H9 (cell line): ENCODE results near the gene CCSER1. TPM values are rescaled to one million over a fixed set of nuclear protein-coding genes. Genes with fewer than 3 reads are reported as not detected.
A peak's percentile ranks its signal among the peaks of the same experiment; 100 is the strongest.

Source experiments
- DNase-seq: peaks from one replicate; pipeline ENCODE4 v3.0.0-alpha.2; 2017
- H2AFZ ChIP-seq: one replicate; pipeline ENCODE4 v1.6.1; 2013; ENCODE audit warnings: mild to moderate bottlenecking, low read length, control low read depth, moderate library complexity
- H2AK5ac ChIP-seq: 2 replicates; pipeline ENCODE4 v1.6.1; 2013; ENCODE audit warnings: low read length, control low read depth, mixed read lengths; ENCODE audit not compliant: insufficient read length
- H2BK120ac ChIP-seq: one replicate; pipeline ENCODE4 v1.6.1; 2013; ENCODE audit warnings: low read depth, mild to moderate bottlenecking, low read length, control low read depth, inconsistent platforms; ENCODE audit not compliant: poor library complexity, severe bottlenecking
- H2BK12ac ChIP-seq: 2 replicates; pipeline ENCODE4 v1.6.1; 2013; ENCODE audit warnings: low read length, control low read depth, mixed read lengths, low read depth; ENCODE audit not compliant: insufficient read length
- H2BK15ac ChIP-seq: 2 replicates; pipeline ENCODE4 v1.6.1; 2013; ENCODE audit warnings: low read depth, low read length, control low read depth
- H2BK20ac ChIP-seq: one replicate; pipeline ENCODE4 v1.6.1; 2013; ENCODE audit warnings: low read depth, mild to moderate bottlenecking, low read length, control low read depth, inconsistent platforms; ENCODE audit not compliant: poor library complexity, severe bottlenecking
- H2BK5ac ChIP-seq: 2 replicates; pipeline ENCODE4 v1.6.1; 2013; ENCODE audit warnings: low read length, control low read depth, mixed read lengths; ENCODE audit not compliant: insufficient read length
- H3K14ac ChIP-seq: 2 replicates; pipeline ENCODE4 v1.6.1; 2013; ENCODE audit warnings: low read length, control low read depth; ENCODE audit not compliant: insufficient read depth
- H3K18ac ChIP-seq: 2 replicates; pipeline ENCODE4 v1.6.1; 2013; ENCODE audit warnings: low read depth, mild to moderate bottlenecking, mixed read lengths, low read length, control low read depth; ENCODE audit not compliant: insufficient read length
- H3K23ac ChIP-seq: 2 replicates; pipeline ENCODE4 v1.6.1; 2013; ENCODE audit warnings: low read length, control low read depth, mixed read lengths, low read depth; ENCODE audit not compliant: insufficient read length
- H3K23me2 ChIP-seq: 2 replicates; pipeline ENCODE4 v1.6.1; 2013; ENCODE audit warnings: low read depth, mild to moderate bottlenecking, mixed read lengths, low read length, control low read depth; ENCODE audit not compliant: insufficient read length, poor library complexity, severe bottlenecking
- H3K27ac ChIP-seq: 2 replicates; pipeline ENCODE4 v1.5.1; 2013; ENCODE audit warnings: low read length, control low read depth, mixed read lengths, low read depth; ENCODE audit not compliant: insufficient read length
- H3K27me3 ChIP-seq: 2 replicates; pipeline ENCODE4 v1.6.1; 2013; ENCODE audit warnings: low read length, control low read depth, inconsistent platforms; ENCODE audit not compliant: insufficient read depth
- H3K4ac ChIP-seq: 2 replicates; pipeline ENCODE4 v1.6.1; 2013; ENCODE audit warnings: low read depth, mild to moderate bottlenecking, control low read depth, inconsistent platforms, low read length, moderate library complexity
- H3K4me1 ChIP-seq: 2 replicates; pipeline ENCODE4 v1.6.1; 2013; ENCODE audit warnings: low read length, control low read depth, inconsistent platforms; ENCODE audit not compliant: insufficient read depth
- H3K4me2 ChIP-seq: 2 replicates; pipeline ENCODE4 v1.6.1; 2013; ENCODE audit warnings: low read length, control low read depth, mixed read lengths; ENCODE audit not compliant: insufficient read length, insufficient read depth
- H3K56ac ChIP-seq: 2 replicates; pipeline ENCODE4 v1.6.1; 2013; ENCODE audit warnings: low read depth, mild to moderate bottlenecking, mixed read lengths, low read length, control low read depth; ENCODE audit not compliant: insufficient read length
- H3K79me1 ChIP-seq: 2 replicates; pipeline ENCODE4 v1.6.1; 2013; ENCODE audit warnings: low read depth, mild to moderate bottlenecking, moderate library complexity, low read length, control low read depth, inconsistent platforms; ENCODE audit not compliant: insufficient read depth, poor library complexity, severe bottlenecking
- H3K79me2 ChIP-seq: 2 replicates; pipeline ENCODE4 v1.6.1; 2013; ENCODE audit warnings: low read length, control low read depth, inconsistent platforms; ENCODE audit not compliant: insufficient read depth
- H3K9ac ChIP-seq: 2 replicates; pipeline ENCODE4 v1.6.1; 2013; ENCODE audit warnings: low read length, control low read depth, mixed read lengths; ENCODE audit not compliant: insufficient read length; ENCODE audit errors: extremely low read depth
- H3K9me3 ChIP-seq: one replicate; pipeline ENCODE4 v1.6.1; 2013; ENCODE audit warnings: low read depth, low read length, inconsistent platforms; ENCODE audit not compliant: control insufficient read depth
- H3T11ph ChIP-seq: one replicate; pipeline ENCODE4 v1.6.1; 2013; ENCODE audit warnings: mild to moderate bottlenecking, low read length, control low read depth, inconsistent platforms
- H4K20me1 ChIP-seq: one replicate; pipeline ENCODE4 v1.6.1; 2013; ENCODE audit not compliant: control insufficient read depth, insufficient read length, insufficient read depth
- H4K5ac ChIP-seq: 2 replicates; pipeline ENCODE4 v1.6.1; 2013; ENCODE audit warnings: low read depth, mild to moderate bottlenecking, mixed read lengths, low read length, control low read depth; ENCODE audit not compliant: insufficient read length
- H4K8ac ChIP-seq: replicated peaks from 2 replicates; pipeline ENCODE4 v1.6.1; 2013; ENCODE audit warnings: low read length, control low read depth, mixed read lengths, low read depth; ENCODE audit not compliant: insufficient read length
- H4K91ac ChIP-seq: 2 replicates; pipeline ENCODE4 v1.6.1; 2013; ENCODE audit warnings: low read depth, mild to moderate bottlenecking, moderate library complexity, mixed read lengths, low read length, control low read depth; ENCODE audit not compliant: insufficient read length
- H3K27ac Mint-ChIP-seq, 3 experiments: 2 replicates in 2 of 3; 3 replicates in 1 of 3; pipeline ENCODE4 v1.8.0; 2020 to 2021; ENCODE audit warnings: mixed read lengths in 3 of 3, mild to moderate bottlenecking in 1 of 3, moderate library complexity in 1 of 3
- H3K27me3 Mint-ChIP-seq: 2 replicates; pipeline ENCODE4 v1.8.0; 2021; ENCODE audit warnings: low read depth, mild to moderate bottlenecking, moderate library complexity, mixed read lengths
- H3K36me3 Mint-ChIP-seq, 3 experiments: 2 replicates in 2 of 3; 3 replicates in 1 of 3; pipeline ENCODE4 v1.8.0; 2020 to 2021; ENCODE audit warnings: low read depth in 3 of 3, mixed read lengths in 3 of 3; ENCODE audit not compliant: insufficient read depth in 1 of 3
- H3K4me1 Mint-ChIP-seq, 2 experiments: 2 replicates each; pipeline ENCODE4 v1.8.0; 2020; ENCODE audit warnings: mixed read lengths in 2 of 2
- H3K4me3 Mint-ChIP-seq, 2 experiments: 2 replicates in 1 of 2; 3 replicates in 1 of 2; pipeline ENCODE4 v1.8.0; 2020 to 2021; ENCODE audit warnings: mild to moderate bottlenecking in 2 of 2, mixed read lengths in 2 of 2, moderate library complexity in 1 of 2
- H3K9me3 Mint-ChIP-seq, 2 experiments: 2 replicates in 1 of 2; 3 replicates in 1 of 2; pipeline ENCODE4 v1.8.0; 2020; ENCODE audit warnings: mild to moderate bottlenecking in 2 of 2, mixed read lengths in 2 of 2, moderate library complexity in 1 of 2
- CTCF ChIP-seq: fragments of 200-600 bp; sonication (generic); conservative IDR thresholded peaks from 3 replicates; pipeline ENCODE4 v1.8.0; 2021; ENCODE audit warnings: antibody characterized with exemption, mild to moderate bottlenecking
- WGBS: extraction: QIAGEN DNeasy Blood & Tissue Kit; methylation state at CpG from one replicate; pipeline ENCODE4 v1.1.7; 2013; ENCODE audit warnings: missing lambda C conversion rate, low lambda C conversion rate, mixed read lengths; ENCODE audit not compliant: insufficient read length; ENCODE audit errors: extremely low coverage; 5-methylcytosine and 5-hydroxymethylcytosine counted together
- total RNA-seq: library from RNA; stranded (reverse); gene quantifications from 2 replicates; pipeline ENCODE4 v1.2.1, GENCODE V29; 2021

CCSER1 gene
- total RNA-seq, 1 experiment from 2014 or later = 0.37 TPM

- H2BK15ac ChIP-seq = no peak overlapping the region
- Mint-ChIP-seq H3K36me3 (peaks cover 1 to 11% (median 4%) of the 10 kb centered on the region in 3 experiments; a peak in 5 of 7 replicates), H3K4me3 (no peak overlapping the region), H3K27me3 (no peaks in the 10 kb centered on the region), H3K9me3 (peaks cover 7 to 8% of the 10 kb centered on the region in 2 experiments; a peak in 4 of 5 replicates), H3K27ac (peak overlapping the region in 2 of 3 experiments; percentile 0 to 90; a peak in 4 of 7 replicates), H3K4me1 (peaks cover 30 to 34% of the 10 kb centered on the region in 2 experiments)
- H3K4me1 ChIP-seq = no peaks in the 10 kb centered on the region; the same call in none of the 2 replicates
- H2BK5ac ChIP-seq = no peak overlapping the region
- no peak overlapping the region for H3K56ac ChIP-seq
- no peak overlapping the region for H3K23ac ChIP-seq
- no peak overlapping the region for H3K14ac ChIP-seq
- no peak overlapping the region for H3K4me2 ChIP-seq
- H3K27me3 ChIP-seq = no peaks in the 10 kb centered on the region
- no peak overlapping the region for H2BK20ac ChIP-seq
- no peak overlapping the region for H2BK120ac ChIP-seq
- TF ChIP-seq CTCF = no peak
- no peak overlapping the region for H3K9ac ChIP-seq
- no peak overlapping the region for H3K27ac ChIP-seq
- H4K91ac ChIP-seq = no peak overlapping the region
- H2BK12ac ChIP-seq = no peak overlapping the region
- H2AFZ ChIP-seq = no peak overlapping the region
- no peak overlapping the region for H3T11ph ChIP-seq
- H3K79me1 ChIP-seq = no peaks in the 10 kb centered on the region
- no peak overlapping the region for H3K4ac ChIP-seq
- no peak overlapping the region for H4K8ac ChIP-seq
- H3K79me2 ChIP-seq = no peaks in the 10 kb centered on the region
- no peaks in the 10 kb centered on the region for H3K23me2 ChIP-seq
- no peak for DNase-seq
- no peaks in the 10 kb centered on the region for H4K20me1 ChIP-seq
- no peak overlapping the region for H3K18ac ChIP-seq
- H3K9me3 ChIP-seq = no peaks in the 10 kb centered on the region
- H2AK5ac ChIP-seq = no peak overlapping the region
- H4K5ac ChIP-seq = no peak overlapping the region
- WGBS = 100% methylated on average over 2 of the region's 2 CpGs
Measured at GRCh38 chr4:91085961-91086360, 958.8 kb downstream of the CCSER1 start.
